ENCODE measurements around the gene KLHDC3.

DNA sequence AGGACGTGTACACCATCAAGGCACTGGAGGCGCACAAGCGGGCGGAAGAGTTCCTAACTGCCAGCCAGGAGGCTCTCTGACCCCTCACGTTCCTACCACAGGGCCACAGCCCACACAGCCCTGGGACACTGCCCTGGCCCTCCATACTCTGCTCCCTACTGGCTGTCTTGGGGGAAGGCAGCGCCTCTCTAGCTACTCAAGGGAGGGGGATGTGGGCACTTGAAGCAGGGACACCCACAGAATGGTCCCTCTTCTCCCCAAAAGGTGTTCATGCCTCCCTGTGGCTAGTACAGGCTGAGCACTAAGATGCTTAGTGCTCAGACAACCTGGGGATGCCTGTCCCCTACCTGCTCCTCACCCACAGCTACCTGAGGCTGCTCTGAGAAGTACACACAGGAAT is 2.8 kb upstream of the KLHDC3 start:
- TF ChIP-seq CTCF (IDR thresholded peaks at IDR 0.05) (no peak), POLR2A (IDR thresholded peaks at IDR 0.05) (no peak)

Data from thyroid gland (tissue), 4 donors.